Lower leg skin (tissue), 3 donors: ENCODE results near the gene AFF1.

Experiments used
- POLR2A ChIP-seq, 2 donors: fragments of 450-650 bp; IDR thresholded peaks; one replicate each; pipeline ENCODE4 v1.6.1; 2016 to 2017; ENCODE audit warnings: antibody characterized with exemption in 2 of 2, mild to moderate bottlenecking in 1 of 2, moderate library complexity in 1 of 2
- TF ChIP-seq, protein P1 (sequence below), 3 donors: fragments of 450-650 bp; IDR thresholded peaks; one replicate each; pipeline ENCODE4 v1.5.1; 2016; ENCODE audit warnings: antibody characterized with exemption in 3 of 3, mild to moderate bottlenecking in 3 of 3, moderate library complexity in 2 of 3

DNA sequence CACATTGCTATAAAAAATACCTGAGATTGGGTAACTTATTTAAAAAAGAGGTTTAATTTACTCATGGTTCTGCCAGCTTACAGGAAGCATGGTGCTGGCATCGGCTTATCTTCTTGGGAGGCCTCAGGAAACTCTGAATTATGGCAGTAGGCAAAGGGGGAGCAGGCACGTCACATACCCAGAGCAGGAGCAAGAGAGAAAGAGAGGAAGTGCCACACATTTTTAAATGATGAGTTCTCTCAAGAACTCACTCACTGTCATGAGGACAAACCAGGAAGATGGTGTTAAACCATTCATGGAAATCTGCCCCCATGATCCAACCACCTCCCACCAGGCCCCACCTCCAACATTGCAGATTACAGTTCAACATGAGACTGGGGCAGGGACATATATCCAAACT lies 10.0 kb upstream of the AFF1 start:
- TF ChIP-seq, protein P1, sequence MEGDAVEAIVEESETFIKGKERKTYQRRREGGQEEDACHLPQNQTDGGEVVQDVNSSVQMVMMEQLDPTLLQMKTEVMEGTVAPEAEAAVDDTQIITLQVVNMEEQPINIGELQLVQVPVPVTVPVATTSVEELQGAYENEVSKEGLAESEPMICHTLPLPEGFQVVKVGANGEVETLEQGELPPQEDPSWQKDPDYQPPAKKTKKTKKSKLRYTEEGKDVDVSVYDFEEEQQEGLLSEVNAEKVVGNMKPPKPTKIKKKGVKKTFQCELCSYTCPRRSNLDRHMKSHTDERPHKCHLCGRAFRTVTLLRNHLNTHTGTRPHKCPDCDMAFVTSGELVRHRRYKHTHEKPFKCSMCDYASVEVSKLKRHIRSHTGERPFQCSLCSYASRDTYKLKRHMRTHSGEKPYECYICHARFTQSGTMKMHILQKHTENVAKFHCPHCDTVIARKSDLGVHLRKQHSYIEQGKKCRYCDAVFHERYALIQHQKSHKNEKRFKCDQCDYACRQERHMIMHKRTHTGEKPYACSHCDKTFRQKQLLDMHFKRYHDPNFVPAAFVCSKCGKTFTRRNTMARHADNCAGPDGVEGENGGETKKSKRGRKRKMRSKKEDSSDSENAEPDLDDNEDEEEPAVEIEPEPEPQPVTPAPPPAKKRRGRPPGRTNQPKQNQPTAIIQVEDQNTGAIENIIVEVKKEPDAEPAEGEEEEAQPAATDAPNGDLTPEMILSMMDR (IDR thresholded peaks at IDR 0.05) = no peak
- TF ChIP-seq POLR2A (IDR thresholded peaks at IDR 0.05) = no peak
